Measurements from ENCODE around the gene RAB30.
"Not testable (repeated sequence)": the region's sequence is repeated elsewhere in the genome, so short reads cannot be mapped to it uniquely, and the experiment has no call there.

Gene RAB30

GRCh38 chr11:83014951-83015350 is 56.7 kb downstream of the RAB30 start:
- no peaks in the 10 kb centered on the region for H3K9me3 ChIP-seq
- no peaks in the 10 kb centered on the region for H3K27me3 ChIP-seq
- H3K36me3 ChIP-seq = no peaks in the 10 kb centered on the region
- peaks cover 9% of the 10 kb centered on the region for H3K4me1 ChIP-seq
- no peak for TF ChIP-seq CTCF (IDR thresholded peaks at IDR 0.05; ENCODE audit: low read depth, low read length)
- no peak overlapping the region for H3K4me3 ChIP-seq (ENCODE audit: low read depth, low read length)
- no peak for DNase-seq

- no peak for DNase-seq
- H3K36me3 ChIP-seq = no peaks in the 10 kb centered on the region; the same call in 1 of the 2 replicates
- peaks cover 21% of the 10 kb centered on the region for H3K4me1 ChIP-seq
- no peaks in the 10 kb centered on the region for H3K9me3 ChIP-seq
- no peak overlapping the region for H3K4me3 ChIP-seq (ENCODE audit: low read depth, low read length)
- TF ChIP-seq CTCF (IDR thresholded peaks at IDR 0.05; ENCODE audit: low read depth, low read length) = no peak
- no peaks in the 10 kb centered on the region for H3K27me3 ChIP-seq
Observed at GRCh38 chr11:83012168-83013067, 59.3 kb downstream of the RAB30 start.

GRCh38 chr11:83011333-83012167 is 60.1 kb downstream of the RAB30 start:
- no peak for TF ChIP-seq CTCF (IDR thresholded peaks at IDR 0.05; ENCODE audit: low read depth, low read length)
- Histone ChIP-seq H3K4me1 (peaks cover 30% of the 10 kb centered on the region), H3K36me3 (no peaks in the 10 kb centered on the region; the same call in 1 of the 2 replicates), H3K27me3 (no peaks in the 10 kb centered on the region), H3K9me3 (no peaks in the 10 kb centered on the region), H3K4me3 (ENCODE audit: low read depth, low read length) (no peak overlapping the region)
- DNase-seq = no peak

GRCh38 chr11:83009999-83010398 is 61.7 kb downstream of the RAB30 start:
- H3K4me3 ChIP-seq (ENCODE audit: low read depth, low read length) = no peak overlapping the region
- no peak for DNase-seq
- H3K36me3 ChIP-seq = no peaks in the 10 kb centered on the region; the same call in 1 of the 2 replicates
- peaks cover 30% of the 10 kb centered on the region for H3K4me1 ChIP-seq
- H3K27me3 ChIP-seq = no peaks in the 10 kb centered on the region
- TF ChIP-seq CTCF (IDR thresholded peaks at IDR 0.05; ENCODE audit: low read depth, low read length) = no peak
- H3K9me3 ChIP-seq = no peaks in the 10 kb centered on the region

GRCh38 chr11:83009136-83009535 is 62.6 kb downstream of the RAB30 start:
- peaks cover 30% of the 10 kb centered on the region for H3K4me1 ChIP-seq
- not testable (repeated sequence) for H3K36me3 ChIP-seq; DNase-seq; H3K27me3 ChIP-seq; H3K9me3 ChIP-seq; H3K4me3 ChIP-seq (ENCODE audit: low read depth, low read length)

- TF ChIP-seq CTCF (IDR thresholded peaks at IDR 0.05; ENCODE audit: low read depth, low read length) = no peak
- Histone ChIP-seq H3K4me1 (peaks cover 30% of the 10 kb centered on the region), H3K4me3 (ENCODE audit: low read depth, low read length) (no peak overlapping the region), H3K9me3 (no peaks in the 10 kb centered on the region), H3K36me3 (no peaks in the 10 kb centered on the region; the same call in 1 of the 2 replicates), H3K27me3 (no peaks in the 10 kb centered on the region)
- no peak for DNase-seq
Observed at GRCh38 chr11:83008581-83008923, 63.1 kb downstream of the RAB30 start.
